ENCODE data around the gene NOL9. TPM values are rescaled to one million over a fixed set of nuclear protein-coding genes. Genes with fewer than 3 reads are reported as not detected.
A peak's percentile ranks its signal among the peaks of the same experiment; 100 is the strongest.

NOL9 gene
- total RNA-seq, 1 donor from 2014 or later = 14.2 TPM

- FAIRE-seq = no peak
Measured at GRCh38 chr1:6584126-6585080, 30.1 kb upstream of the NOL9 start.

DNA sequence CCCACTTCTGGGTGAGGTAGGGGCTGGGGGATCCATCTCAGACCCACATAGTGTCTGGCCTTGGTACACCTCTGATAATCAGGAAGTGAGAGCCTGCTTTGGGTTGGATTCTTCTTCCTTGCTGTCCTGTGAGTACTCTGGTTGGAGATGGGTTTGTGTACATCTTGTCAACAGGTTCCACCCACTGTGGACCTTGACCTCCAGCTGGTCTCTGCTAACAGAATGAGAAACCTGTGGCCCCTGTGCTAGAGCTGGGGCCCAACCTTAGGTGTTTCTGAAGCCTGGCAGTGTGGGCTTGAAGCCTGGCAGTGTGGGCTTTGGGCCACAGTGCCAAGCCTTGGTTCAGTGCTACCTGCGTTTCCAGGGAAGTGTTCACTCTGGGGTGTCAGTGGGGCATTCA is 28.1 kb upstream of the NOL9 start:
- FAIRE-seq (no peak), DNase-seq (ENCODE audit: low read depth) (no peak)
- Histone ChIP-seq H3K27me3 (ENCODE audit: control insufficient read depth, insufficient read depth, low read length) (no peaks in the 10 kb centered on the region), H3K4me3 (ENCODE audit: low read depth, low read length) (no peak overlapping the region), H3K36me3 (ENCODE audit: control insufficient read depth, insufficient read depth, low read length) (peaks cover 4% of the 10 kb centered on the region)
- TF ChIP-seq, protein P1, sequence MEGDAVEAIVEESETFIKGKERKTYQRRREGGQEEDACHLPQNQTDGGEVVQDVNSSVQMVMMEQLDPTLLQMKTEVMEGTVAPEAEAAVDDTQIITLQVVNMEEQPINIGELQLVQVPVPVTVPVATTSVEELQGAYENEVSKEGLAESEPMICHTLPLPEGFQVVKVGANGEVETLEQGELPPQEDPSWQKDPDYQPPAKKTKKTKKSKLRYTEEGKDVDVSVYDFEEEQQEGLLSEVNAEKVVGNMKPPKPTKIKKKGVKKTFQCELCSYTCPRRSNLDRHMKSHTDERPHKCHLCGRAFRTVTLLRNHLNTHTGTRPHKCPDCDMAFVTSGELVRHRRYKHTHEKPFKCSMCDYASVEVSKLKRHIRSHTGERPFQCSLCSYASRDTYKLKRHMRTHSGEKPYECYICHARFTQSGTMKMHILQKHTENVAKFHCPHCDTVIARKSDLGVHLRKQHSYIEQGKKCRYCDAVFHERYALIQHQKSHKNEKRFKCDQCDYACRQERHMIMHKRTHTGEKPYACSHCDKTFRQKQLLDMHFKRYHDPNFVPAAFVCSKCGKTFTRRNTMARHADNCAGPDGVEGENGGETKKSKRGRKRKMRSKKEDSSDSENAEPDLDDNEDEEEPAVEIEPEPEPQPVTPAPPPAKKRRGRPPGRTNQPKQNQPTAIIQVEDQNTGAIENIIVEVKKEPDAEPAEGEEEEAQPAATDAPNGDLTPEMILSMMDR (IDR thresholded peaks at IDR 0.05; ENCODE audit: insufficient read depth, low read length, severe bottlenecking) = no peak

More at GRCh38 chr1:6584126-6585080, 30.1 kb upstream of the NOL9 start:
- no peak for DNase-seq (ENCODE audit: low read depth)
- TF ChIP-seq, protein P1 (IDR thresholded peaks at IDR 0.05; ENCODE audit: insufficient read depth, low read length, severe bottlenecking) = no peak
- Histone ChIP-seq H3K27me3 (ENCODE audit: control insufficient read depth, insufficient read depth, low read length) (no peaks in the 10 kb centered on the region), H3K4me3 (ENCODE audit: low read depth, low read length) (no peak overlapping the region), H3K36me3 (ENCODE audit: control insufficient read depth, insufficient read depth, low read length) (peaks cover 12% of the 10 kb centered on the region)

DNA sequence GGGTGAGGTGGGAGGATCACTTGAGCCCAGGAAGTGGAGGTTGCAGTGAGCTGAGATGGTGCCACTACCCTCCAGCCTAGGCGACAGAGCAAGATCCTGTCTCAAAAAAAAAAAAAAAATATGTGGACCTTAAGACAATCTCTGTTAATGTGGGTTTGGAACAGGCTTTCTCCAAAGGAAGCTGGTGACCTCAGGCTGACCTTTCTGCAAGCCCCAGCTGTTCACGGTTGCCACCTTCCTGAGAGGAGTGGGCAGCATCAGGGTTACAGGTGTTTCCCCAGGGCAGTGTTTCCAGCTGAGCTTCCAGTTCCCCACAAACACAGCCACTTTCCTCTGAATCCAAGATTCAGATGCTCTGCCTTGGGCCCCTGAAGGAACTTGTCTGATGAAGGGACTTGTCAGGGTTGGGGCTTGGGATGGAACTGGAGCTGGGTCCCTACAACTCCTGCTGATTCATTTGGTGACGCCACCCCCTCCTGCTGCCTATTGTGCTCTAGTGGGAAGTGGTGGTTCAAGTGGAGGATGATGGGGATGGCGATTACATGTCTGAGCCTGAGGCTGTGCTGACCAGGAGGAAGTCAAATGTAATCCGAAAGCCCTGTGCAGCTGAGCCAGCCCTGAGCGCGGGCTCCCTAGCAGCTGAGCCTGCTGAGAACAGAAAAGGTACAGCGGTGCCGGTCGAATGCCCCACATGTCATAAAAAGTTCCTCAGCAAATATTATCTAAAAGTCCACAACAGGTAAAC is 27.4 kb upstream of the NOL9 start:
- Histone ChIP-seq H3K27me3 (ENCODE audit: control insufficient read depth, insufficient read depth, low read length) (no peaks in the 10 kb centered on the region), H3K4me3 (ENCODE audit: low read depth, low read length) (no peak overlapping the region), H3K36me3 (ENCODE audit: control insufficient read depth, insufficient read depth, low read length) (peaks cover 1% of the 10 kb centered on the region)
- peak; percentile 94 for DNase-seq (ENCODE audit: low read depth)
- FAIRE-seq = peak; percentile 60
- TF ChIP-seq, protein P1 (IDR thresholded peaks at IDR 0.05; ENCODE audit: insufficient read depth, low read length, severe bottlenecking) = no peak

DNA sequence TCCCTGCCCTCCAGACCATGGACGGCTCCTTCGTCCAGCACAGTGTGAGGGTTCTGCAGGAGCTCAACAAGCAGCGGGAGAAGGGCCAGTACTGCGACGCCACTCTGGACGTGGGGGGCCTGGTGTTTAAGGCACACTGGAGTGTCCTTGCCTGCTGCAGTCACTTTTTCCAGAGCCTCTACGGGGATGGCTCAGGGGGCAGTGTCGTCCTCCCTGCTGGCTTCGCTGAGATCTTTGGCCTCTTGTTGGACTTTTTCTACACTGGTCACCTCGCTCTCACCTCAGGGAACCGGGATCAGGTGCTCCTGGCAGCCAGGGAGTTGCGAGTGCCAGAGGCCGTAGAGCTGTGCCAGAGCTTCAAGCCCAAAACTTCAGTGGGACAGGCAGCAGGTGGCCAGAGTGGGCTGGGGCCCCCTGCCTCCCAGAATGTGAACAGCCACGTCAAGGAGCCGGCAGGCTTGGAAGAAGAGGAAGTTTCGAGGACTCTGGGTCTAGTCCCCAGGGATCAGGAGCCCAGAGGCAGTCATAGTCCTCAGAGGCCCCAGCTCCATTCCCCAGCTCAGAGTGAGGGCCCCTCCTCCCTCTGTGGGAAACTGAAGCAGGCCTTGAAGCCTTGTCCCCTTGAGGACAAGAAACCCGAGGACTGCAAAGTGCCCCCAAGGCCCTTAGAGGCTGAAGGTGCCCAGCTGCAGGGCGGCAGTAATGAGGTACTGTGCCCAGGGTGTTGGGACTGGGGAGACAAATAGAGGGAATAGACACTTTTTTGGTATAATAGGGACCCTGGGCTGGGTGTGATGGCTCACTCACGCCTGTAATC is 26.5 kb upstream of the NOL9 start:
- Histone ChIP-seq H3K36me3 (ENCODE audit: control insufficient read depth, insufficient read depth, low read length) (no peaks in the 10 kb centered on the region), H3K27me3 (ENCODE audit: control insufficient read depth, insufficient read depth, low read length) (no peaks in the 10 kb centered on the region), H3K4me3 (ENCODE audit: low read depth, low read length) (peak overlapping the region; percentile 88)
- no peak for DNase-seq (ENCODE audit: low read depth)
- TF ChIP-seq, protein P1 (IDR thresholded peaks at IDR 0.05; ENCODE audit: insufficient read depth, low read length, severe bottlenecking) = peak; percentile 13
- no peak for FAIRE-seq

GRCh38 chr1:6580119-6580592 is 25.8 kb upstream of the NOL9 start:
- Histone ChIP-seq H3K36me3 (ENCODE audit: control insufficient read depth, insufficient read depth, low read length) (no peaks in the 10 kb centered on the region), H3K4me3 (ENCODE audit: low read depth, low read length) (peak overlapping the region; percentile 88), H3K27me3 (ENCODE audit: control insufficient read depth, insufficient read depth, low read length) (no peaks in the 10 kb centered on the region)
- FAIRE-seq (no peak), DNase-seq (ENCODE audit: low read depth) (no peak)
- TF ChIP-seq, protein P1 (IDR thresholded peaks at IDR 0.05; ENCODE audit: insufficient read depth, low read length, severe bottlenecking) = no peak

Data from bronchial epithelial cell (primary cell).